DMS153 treated with DMSO at 0.1 percent for 48 hours (cell line): ENCODE measurements around the gene PANK3.
"Not testable (repeated sequence)": the region's sequence is repeated elsewhere in the genome, so short reads cannot be mapped to it uniquely, and the experiment has no call there.

Experiments used
- DNase-seq: peaks from one replicate; lab custom pipeline; 2025; ENCODE audit not compliant: unreplicated experiment; lab: John Stamatoyannopoulos, UW

Gene PANK3

GRCh38 chr5:168553377-168554130 is 25.6 kb downstream of the PANK3 start:
- DNase-seq, result no peak

DNA sequence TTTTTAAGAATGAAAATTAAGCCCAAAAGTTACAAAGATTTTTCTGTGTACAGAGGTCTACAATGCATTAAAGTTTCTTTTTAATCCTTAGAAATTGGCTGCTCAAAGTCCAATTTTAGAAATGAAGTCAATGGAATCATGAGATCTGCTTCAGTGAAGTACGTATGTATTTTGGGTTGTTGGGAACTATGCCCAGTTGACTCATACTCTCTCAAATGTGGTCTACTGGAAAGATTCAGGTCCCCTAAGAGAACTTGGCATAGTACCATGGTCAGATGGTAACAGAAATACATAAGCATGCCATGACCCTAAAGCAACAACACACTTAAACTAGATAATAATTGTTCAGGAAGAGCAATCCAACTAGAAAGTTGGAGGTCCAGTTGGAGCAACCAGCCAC is 27.0 kb downstream of the PANK3 start:
- no peak for DNase-seq

DNA sequence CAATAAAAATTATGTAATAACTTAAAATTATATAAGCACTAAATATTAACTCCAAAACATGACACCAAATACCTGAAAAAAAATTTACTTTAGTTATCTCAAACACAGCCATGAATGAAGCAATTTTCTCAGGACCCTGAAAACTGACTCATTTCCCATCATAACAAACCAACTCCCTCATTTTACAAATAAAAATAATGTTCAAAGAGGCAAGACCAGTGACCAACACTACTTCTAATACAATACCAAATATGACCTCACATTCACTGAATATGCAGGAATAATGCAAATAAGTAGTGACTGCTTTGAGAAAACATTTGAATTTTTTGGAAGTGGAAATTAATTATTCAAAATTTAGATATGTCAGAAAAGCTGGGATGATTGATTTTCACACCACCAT is 28.5 kb downstream of the PANK3 start:
- DNase-seq, result no peak

DNA sequence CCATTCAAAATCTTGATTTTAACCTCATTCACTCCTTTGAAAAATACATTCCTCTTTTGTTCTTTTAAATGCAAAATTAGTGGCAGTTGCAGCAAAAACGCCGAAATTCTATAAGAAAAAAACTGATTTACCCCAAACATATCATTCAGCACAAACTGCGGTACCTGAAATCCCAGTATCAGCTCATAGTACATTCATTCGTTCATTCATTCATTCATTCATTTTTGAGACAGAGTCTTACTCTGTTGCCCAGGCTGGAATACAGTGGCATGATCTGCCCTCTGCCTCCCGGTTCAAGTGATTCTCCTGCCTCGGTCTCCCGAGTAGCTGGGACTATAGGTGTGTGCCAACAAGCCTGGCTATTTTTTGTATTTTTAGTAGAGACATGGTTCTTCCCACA is 29.6 kb downstream of the PANK3 start:
- DNase-seq, result no peak

GRCh38 chr5:168537176-168537575 is 42.0 kb downstream of the PANK3 start:
- DNase-seq, result no peak

- not testable (repeated sequence) for DNase-seq
These were observed 44.8 kb downstream of the PANK3 start for GRCh38 chr5:168534351-168534750.

DNA sequence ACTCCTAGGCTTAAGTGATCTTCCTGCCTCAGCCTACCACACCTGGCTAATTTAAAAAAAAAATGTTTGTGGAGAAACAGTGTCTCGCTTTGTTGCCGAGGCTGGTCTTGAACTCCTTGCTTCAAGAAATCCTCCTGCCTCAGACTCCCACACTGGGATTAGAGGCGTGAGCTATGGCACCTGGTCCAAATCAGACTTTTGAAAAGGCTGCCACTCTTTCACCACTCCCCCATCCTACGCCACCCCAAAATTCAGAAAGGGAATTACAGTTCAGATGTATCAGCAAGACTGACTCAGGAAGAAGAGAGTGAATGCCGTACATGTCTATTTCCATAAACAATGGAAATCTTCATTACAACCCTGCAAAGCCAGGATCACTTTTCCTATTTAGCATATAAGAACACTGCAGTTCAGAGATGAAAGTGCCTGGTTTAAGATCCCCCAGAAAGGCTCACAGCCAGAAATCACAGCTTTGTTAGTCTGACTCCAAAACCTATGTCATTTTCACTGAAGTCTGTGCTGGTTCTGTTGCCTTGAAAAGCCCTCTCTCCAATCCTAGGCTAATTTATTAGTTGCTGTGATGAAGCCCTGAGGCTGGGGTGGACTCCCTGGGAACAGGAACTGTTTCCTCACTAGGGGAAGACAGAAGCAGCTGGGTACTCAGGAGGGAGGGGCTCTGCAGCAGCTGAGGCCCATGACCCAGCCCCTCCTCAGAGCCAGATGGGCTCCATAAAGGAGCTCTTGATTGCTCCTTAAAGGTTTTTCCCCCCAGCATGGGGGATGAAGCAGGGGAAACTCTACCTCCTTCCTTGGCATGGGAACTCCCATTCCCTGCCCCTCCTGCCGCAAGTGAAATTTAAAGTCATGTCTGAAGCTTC is 46.9 kb downstream of the PANK3 start:
- no peak for DNase-seq

DNA sequence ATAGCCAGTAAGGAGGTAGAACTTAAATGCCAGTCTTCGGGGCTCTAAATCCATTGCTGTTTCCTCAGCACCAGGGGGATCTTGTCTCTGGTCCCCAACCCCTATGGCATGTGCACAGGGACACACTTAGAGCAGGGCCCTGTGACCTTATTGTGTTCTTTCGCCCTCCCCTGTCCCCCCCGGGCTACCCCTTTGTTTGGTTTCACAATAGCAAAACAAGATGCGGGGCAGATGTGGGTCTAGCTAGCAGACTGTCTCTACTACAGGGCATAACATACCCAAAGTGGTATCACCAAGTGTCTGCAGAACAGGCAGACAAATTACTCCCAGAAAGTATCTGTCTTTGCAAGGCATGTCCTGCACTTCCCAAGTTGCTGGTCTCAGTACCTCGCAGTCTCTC is 48.0 kb downstream of the PANK3 start:
- DNase-seq, result no peak

DNA sequence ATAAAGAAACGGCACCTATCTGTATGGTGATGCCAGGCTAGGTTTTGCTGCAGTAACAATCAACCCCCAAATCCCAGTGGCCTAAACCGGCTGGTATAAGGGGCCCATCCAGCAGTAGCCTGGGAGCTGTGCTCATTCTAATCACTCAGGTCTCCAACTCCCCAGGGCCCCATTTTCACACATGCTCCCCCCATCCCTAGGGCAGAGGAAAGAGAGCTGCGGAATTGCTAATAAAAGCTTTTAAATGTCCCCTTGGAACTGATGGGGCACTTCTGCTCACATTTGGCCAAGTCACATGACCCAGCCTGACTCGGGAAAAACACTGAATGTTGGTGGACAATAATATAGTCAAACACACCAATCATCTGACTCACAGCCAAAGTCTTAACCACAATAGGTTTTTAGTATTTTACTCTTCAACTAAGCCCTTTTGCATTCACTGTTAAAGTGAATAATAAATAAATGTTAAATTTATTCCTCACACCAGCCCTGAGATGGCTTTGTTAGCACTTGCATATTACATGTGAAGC is 48.5 kb downstream of the PANK3 start:
- DNase-seq, result no peak

DNA sequence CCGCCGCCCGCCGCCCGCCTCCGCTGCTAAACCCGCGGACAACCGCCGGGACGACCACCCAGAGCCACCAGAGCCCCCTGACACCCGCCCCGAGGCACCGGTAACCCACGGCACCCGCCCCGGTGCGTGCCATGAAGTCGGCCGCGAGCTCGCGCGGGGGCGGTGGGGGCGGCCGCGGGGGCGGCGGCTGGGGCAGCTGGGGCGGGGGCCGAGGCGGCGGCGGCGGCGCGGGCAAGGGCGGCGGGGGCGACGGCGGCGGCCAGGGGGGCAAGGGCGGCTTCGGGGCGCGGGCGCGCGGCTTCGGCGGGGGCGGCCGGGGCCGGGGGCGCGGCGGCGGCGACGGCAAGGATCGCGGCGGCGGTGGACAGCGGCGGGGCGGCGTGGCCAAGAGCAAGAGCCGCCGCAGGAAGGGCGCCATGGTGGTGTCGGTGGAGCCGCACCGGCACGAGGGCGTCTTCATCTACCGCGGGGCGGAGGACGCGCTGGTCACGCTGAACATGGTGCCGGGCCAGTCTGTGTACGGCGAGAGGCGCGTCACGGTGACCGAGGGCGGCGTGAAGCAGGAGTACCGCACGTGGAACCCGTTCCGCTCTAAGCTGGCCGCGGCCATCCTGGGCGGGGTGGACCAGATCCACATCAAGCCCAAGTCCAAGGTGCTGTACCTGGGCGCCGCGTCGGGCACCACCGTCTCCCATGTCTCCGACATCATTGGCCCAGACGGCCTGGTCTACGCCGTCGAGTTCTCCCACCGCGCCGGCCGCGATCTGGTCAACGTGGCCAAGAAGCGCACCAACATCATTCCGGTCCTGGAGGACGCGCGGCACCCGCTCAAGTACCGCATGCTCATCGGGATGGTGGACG is 49.6 kb downstream of the PANK3 start:
- no peak for DNase-seq

DNA sequence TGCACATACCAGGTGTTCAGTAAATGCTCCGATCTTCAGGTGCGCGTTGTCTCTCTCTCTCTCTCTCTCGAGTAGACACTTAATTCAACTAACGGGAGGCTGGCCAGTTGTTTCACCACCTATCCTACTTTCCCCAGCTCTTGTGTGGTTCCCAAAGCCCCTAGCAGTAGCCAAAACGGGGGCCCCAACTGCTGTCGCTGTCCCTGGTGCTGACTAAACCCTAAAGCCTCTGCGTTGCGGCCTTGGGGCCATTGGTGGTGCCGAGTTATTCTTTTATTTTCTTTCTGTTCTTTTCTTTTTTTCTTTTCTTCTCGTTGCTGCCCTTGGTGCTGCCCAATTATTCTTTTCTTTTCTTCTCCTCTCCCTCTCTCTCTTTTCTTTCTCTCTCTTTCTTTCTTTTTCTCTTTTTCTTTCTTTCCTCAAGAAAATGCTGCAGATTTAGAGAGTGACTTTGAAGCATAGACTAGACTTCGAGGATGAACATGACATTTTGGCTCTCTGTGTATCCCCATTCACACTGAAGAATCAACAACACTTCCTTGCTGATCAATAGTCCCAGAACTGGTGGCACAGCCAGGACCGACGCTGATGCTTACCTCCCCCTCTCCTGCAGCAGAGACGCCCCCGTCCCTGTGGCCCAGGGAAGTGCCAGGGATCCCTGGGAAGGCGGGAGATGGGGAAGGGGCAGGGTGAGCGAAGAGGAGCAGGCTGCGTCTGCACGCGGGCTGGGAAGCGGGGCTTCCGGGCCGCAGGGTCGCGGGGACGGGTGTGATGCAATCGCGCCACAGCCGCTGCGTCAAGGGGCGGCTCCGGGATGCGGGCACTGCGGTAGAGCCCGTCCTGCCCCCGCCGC is 50.4 kb downstream of the PANK3 start, which contains the start of gene FBLL1:
Gene FBLL1, plus strand, starts transcription at position 785 of the 853 bp plus-strand sequence. CDS start 200 bp downstream, outside the sequence.
- DNase-seq, result no peak

DNA sequence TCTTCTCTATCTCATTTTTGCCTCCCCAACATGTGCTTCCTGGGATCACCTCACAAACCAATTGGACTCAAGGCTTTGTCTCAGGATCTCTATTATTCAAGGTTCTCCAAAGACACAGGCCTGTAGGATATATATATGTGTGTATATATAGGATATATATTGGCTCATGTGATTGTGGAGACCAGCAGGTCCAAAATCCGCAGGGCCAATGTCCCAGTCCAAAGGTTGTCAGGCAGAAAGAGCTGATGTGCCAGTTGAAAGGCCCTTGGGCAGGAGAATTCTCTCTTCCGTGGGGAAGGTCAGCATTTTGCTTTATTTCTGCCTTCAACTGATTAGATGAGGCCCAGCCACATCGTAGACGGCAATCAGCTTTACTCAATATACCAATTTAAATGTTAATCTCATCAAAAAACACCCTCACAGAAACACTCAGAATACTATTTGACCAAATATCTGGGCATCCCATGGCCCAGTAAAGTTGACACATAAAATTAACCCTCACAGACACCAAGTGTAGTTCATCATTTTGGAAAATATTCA is 51.3 kb downstream of the PANK3 start:
- no peak for DNase-seq

GRCh38 chr5:168525856-168526255 is 53.3 kb downstream of the PANK3 start:
- DNase-seq, result no peak

DNA sequence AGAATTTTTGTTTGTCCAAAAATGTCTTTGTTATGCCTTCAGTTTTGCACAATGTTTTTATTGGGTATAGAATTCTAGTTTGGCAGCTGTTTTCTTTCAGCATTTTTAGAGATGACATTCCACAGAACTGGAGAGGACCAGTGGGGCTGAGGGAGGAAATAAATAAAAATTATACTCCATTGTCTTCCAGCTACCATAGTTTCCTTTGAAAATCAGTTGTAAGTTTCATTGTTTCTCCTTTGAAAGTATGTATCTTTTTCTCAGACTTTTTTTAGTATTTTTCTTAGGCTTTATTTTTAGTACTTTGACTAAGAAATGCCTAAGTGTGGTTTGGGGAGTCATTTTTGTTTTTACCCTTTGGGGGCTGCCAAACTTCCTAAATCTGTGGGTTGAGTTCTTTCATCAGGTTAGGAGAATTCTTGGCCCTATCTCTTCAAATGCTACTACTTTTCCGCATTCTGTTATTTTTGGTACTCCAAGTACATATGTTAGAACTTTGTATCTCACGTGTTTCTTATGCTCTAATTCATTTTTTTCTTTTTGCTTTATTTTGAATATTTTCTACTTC is 65.2 kb downstream of the PANK3 start:
- no peak for DNase-seq

GRCh38 chr5:168502563-168503237 is 76.5 kb downstream of the PANK3 start:
- DNase-seq, result no peak
